Umbilical cord (tissue), 1 donor: ENCODE results near the gene COPA. TPM values are rescaled to one million over a fixed set of nuclear protein-coding genes. Genes with fewer than 3 reads are reported as not detected.

Source experiments
- total RNA-seq: library from RNA; depleted of rRNA; stranded (reverse); fragments of >200 nt; gene quantifications from one replicate; pipeline ENCODE4 v1.2.3, GENCODE V29; 2014; ENCODE audit warnings: low replicate concordance; ENCODE audit not compliant: insufficient read depth

The COPA gene
- total RNA-seq, 1 donor from 2014 or later, result 150 TPM

Other genes with a start within 250 kb of the COPA start
- 8.2 TPM for gene IGSF8, start 244.6 kb downstream of the COPA start, total RNA-seq
- gene ATP1A2, start 227.5 kb downstream of the COPA start, total RNA-seq, result 11.1 TPM
- 0.96 TPM for gene ATP1A4, start 191.6 kb downstream of the COPA start, total RNA-seq
- gene CASQ1, start 152.7 kb downstream of the COPA start, total RNA-seq, result not detected
- gene PEA15, start 137.9 kb downstream of the COPA start, total RNA-seq, result 55.6 TPM
- gene DCAF8, start 80.7 kb downstream of the COPA start, total RNA-seq, result 109 TPM
- 31.8 TPM for gene PEX19, start 58.1 kb downstream of the COPA start, total RNA-seq
- gene NCSTN, start 133 bp upstream of the COPA start, total RNA-seq, result 41.2 TPM
- gene NHLH1, start 23.8 kb upstream of the COPA start, total RNA-seq, result 2.6 TPM
- 1.9 TPM for gene VANGL2, start 57.3 kb upstream of the COPA start, total RNA-seq
- gene SLAMF6, start 180.0 kb upstream of the COPA start, total RNA-seq, result 0.96 TPM
- gene CD84, start 236.2 kb upstream of the COPA start, total RNA-seq, result 13.5 TPM